SK-N-SH (cell line): ENCODE data around the gene MYO1H.

Experiments
- EZH2phosphoT487 ChIP-seq: fragments of 200-600 bp; sonication (generic); IDR thresholded peaks from 2 replicates; pipeline ENCODE4 v1.6.1; 2017; ENCODE audit warnings: low read depth, mixed run types, mild to moderate bottlenecking, antibody characterized with exemption, moderate library complexity, borderline replicate concordance
- JUND ChIP-seq: IDR thresholded peaks from 2 replicates; pipeline ENCODE4 v1.4.0; 2012
- POLR2AphosphoS5 ChIP-seq: IDR thresholded peaks from 2 replicates; pipeline ENCODE4 v1.6.1; 2012; ENCODE audit warnings: low read depth, low read length
- SMC3 ChIP-seq: IDR thresholded peaks from 2 replicates; pipeline ENCODE4 v1.6.1; 2012; ENCODE audit warnings: low read depth, low read length, improper control_type of control experiment
- TAF1 ChIP-seq: IDR thresholded peaks from 2 replicates; pipeline ENCODE4 v1.6.1; 2012; ENCODE audit warnings: low read depth, mild to moderate bottlenecking, low read length, moderate library complexity, borderline replicate concordance
- TEAD4 ChIP-seq: IDR thresholded peaks from 2 replicates; pipeline ENCODE4 v1.4.0; 2012; ENCODE audit warnings: mild to moderate bottlenecking, borderline replicate concordance; ENCODE audit not compliant: insufficient read depth
- YY1 ChIP-seq: IDR thresholded peaks from 2 replicates; pipeline ENCODE4 v1.4.0; 2012; ENCODE audit warnings: low read depth, mild to moderate bottlenecking
- TF ChIP-seq, protein P1 (sequence below): fragments of 200-600 bp; sonication (generic); IDR thresholded peaks from 2 replicates; pipeline ENCODE4 v1.6.1; 2017; ENCODE audit warnings: antibody characterized with exemption, mild to moderate bottlenecking, moderate library complexity
- TF ChIP-seq, protein P2 (sequence below): IDR thresholded peaks from 2 replicates; pipeline ENCODE4; 2012
- TF ChIP-seq, protein P3 (sequence below): IDR thresholded peaks from 2 replicates; pipeline ENCODE4 v1.4.0; 2012; ENCODE audit warnings: low read depth, borderline replicate concordance
- TF ChIP-seq, protein P4 (sequence below): IDR thresholded peaks from 2 replicates; pipeline ENCODE4 v1.4.0; 2012; ENCODE audit warnings: low read depth

DNA sequence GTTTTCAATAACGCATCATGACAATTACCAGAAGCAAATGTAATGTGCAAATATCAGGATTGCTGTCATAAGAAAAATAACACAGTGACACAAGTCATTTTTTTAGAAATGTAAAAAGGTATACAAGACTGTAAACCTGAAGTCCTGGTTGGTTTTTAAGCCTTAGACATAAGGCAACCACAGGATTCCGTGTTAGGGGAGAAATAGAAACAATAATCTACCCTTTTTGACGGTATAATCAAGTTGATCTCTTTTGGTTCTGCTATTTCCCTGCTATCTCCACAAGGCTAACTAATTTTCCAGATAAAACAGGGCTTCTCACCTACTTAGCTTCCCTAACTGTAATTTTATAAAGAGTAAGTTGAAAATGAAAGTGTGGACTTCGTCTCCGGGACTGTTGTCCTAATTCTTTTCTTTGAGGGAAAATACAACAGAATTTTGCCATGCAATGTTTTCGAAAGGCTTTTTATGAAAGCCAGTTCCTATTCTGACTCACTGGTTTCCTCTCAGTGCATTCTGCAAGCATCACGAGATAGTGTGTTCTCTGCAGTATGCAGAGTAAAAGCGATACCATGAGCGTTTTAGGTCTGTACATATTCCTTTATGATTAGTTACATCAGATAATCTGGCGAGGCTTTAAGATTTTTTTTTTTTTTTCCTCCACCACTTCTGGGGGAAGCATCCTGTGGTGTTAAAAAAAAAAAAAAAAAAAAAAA is 10.6 kb downstream of the MYO1H start:
- TF ChIP-seq SMC3 (no peak), TAF1 (no peak), JUND (no peak), POLR2AphosphoS5 (no peak), EZH2phosphoT487 (no peak), TEAD4 (no peak), YY1 (no peak)
- TF ChIP-seq, protein P1, sequence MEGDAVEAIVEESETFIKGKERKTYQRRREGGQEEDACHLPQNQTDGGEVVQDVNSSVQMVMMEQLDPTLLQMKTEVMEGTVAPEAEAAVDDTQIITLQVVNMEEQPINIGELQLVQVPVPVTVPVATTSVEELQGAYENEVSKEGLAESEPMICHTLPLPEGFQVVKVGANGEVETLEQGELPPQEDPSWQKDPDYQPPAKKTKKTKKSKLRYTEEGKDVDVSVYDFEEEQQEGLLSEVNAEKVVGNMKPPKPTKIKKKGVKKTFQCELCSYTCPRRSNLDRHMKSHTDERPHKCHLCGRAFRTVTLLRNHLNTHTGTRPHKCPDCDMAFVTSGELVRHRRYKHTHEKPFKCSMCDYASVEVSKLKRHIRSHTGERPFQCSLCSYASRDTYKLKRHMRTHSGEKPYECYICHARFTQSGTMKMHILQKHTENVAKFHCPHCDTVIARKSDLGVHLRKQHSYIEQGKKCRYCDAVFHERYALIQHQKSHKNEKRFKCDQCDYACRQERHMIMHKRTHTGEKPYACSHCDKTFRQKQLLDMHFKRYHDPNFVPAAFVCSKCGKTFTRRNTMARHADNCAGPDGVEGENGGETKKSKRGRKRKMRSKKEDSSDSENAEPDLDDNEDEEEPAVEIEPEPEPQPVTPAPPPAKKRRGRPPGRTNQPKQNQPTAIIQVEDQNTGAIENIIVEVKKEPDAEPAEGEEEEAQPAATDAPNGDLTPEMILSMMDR: no peak
- TF ChIP-seq, protein P2, sequence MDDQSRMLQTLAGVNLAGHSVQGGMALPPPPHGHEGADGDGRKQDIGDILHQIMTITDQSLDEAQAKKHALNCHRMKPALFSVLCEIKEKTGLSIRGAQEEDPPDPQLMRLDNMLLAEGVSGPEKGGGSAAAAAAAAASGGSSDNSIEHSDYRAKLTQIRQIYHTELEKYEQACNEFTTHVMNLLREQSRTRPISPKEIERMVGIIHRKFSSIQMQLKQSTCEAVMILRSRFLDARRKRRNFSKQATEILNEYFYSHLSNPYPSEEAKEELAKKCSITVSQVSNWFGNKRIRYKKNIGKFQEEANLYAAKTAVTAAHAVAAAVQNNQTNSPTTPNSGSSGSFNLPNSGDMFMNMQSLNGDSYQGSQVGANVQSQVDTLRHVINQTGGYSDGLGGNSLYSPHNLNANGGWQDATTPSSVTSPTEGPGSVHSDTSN: no peak
- TF ChIP-seq, protein P3, sequence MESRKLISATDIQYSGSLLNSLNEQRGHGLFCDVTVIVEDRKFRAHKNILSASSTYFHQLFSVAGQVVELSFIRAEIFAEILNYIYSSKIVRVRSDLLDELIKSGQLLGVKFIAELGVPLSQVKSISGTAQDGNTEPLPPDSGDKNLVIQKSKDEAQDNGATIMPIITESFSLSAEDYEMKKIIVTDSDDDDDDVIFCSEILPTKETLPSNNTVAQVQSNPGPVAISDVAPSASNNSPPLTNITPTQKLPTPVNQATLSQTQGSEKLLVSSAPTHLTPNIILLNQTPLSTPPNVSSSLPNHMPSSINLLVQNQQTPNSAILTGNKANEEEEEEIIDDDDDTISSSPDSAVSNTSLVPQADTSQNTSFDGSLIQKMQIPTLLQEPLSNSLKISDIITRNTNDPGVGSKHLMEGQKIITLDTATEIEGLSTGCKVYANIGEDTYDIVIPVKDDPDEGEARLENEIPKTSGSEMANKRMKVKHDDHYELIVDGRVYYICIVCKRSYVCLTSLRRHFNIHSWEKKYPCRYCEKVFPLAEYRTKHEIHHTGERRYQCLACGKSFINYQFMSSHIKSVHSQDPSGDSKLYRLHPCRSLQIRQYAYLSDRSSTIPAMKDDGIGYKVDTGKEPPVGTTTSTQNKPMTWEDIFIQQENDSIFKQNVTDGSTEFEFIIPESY: no peak
- TF ChIP-seq, protein P4, sequence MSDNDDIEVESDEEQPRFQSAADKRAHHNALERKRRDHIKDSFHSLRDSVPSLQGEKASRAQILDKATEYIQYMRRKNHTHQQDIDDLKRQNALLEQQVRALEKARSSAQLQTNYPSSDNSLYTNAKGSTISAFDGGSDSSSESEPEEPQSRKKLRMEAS: no peak
